K562 (cell line): Measurements from ENCODE around the gene TMEM181. TPM values are rescaled to one million over a fixed set of nuclear protein-coding genes. Genes with fewer than 3 reads are reported as not detected.

ENCODE experiments used
- CBFA2T2 ChIP-seq: fragments of 450-650 bp; conservative IDR thresholded peaks from 2 replicates; pipeline ENCODE4 v1.6.1; 2017; ENCODE audit warnings: mild to moderate bottlenecking
- CUX1 ChIP-seq: fragments of 200-800 bp; sonication (Bioruptor generic); IDR thresholded peaks from 2 replicates; pipeline ENCODE4 v1.6.1; 2016; ENCODE audit warnings: missing genetic modification characterization, missing compliant biosample characterization
- MGA ChIP-seq: fragments of 450-650 bp; IDR thresholded peaks from 2 replicates; pipeline ENCODE4 v1.6.1; 2016; ENCODE audit warnings: mild to moderate bottlenecking, moderate library complexity
- SMAD3 ChIP-seq: fragments of 450-650 bp; formaldehyde crosslinking; conservative IDR thresholded peaks from 2 replicates; pipeline ENCODE4 v1.4.0; 2020; ENCODE audit warnings: mild to moderate bottlenecking
- ZNF212 ChIP-seq: fragments of 450-650 bp; formaldehyde crosslinking; IDR thresholded peaks from 2 replicates; pipeline ENCODE4 v1.4.0; 2020; ENCODE audit warnings: mild to moderate bottlenecking
- ZNF449 ChIP-seq: fragments of 250-450 bp; sonication (Bioruptor Pico); IDR thresholded peaks from 2 replicates; pipeline ENCODE4 v1.8.0; 2022; ENCODE audit warnings: moderate library complexity, mild to moderate bottlenecking, inconsistent platforms
- polyA plus RNA-seq, 8 experiments: library from polyadenylated mRNA; depleted of rRNA in 4 of 8; stranded (reverse) in 5 of 8; unstranded in 3 of 8; fragments of >200 nt; fragmentation: Nextera tagmentation in 2 of 8; fragmentation: Illumina TruSeq in 1 of 8; extraction: Ambion mirVana in 2 of 8; extraction: Trizol in 1 of 8; gene quantifications; 2 replicates each; pipeline versions ENCODE4 v1.2.1 to v1.2.3, GENCODE V29; 2011 to 2014; ENCODE audit warnings: inconsistent platforms in 1 of 8, missing spikeins in 1 of 8
- total RNA-seq, 7 experiments: library from RNA; depleted of rRNA in 6 of 7; stranded (reverse); fragments of >200 nt in 6 of 7; fragmentation: Illumina TruSeq in 2 of 7; extraction: Trizol in 2 of 7; gene quantifications; 2 replicates each; pipeline versions ENCODE4 v1.2.1 to v1.2.3, GENCODE V29; 2011 to 2021; ENCODE audit warnings: low replicate concordance in 1 of 7

Gene TMEM181
- total and polyA plus RNA-seq, 9 of the 15 experiments (the other 6 are each of a cell fraction or from before 2014, with no cell fraction given) = 5.6 to 27.2 (median 19.9) TPM

- TF ChIP-seq MGA (no peak; the same call in 1 of the 2 replicates), CBFA2T2 (peak; percentile 32; the same call in 1 of the 2 replicates), CUX1 (CRISPR knock-in tag) (no peak), ZNF449 (CRISPR knock-in tag) (0 out of 2 replicates have a peak, but pooled peaks have one; percentile 13), SMAD3 (CRISPR knock-in tag) (no peak), ZNF212 (CRISPR knock-in tag) (0 out of 2 replicates have a peak, but pooled peaks have one; percentile 28)
Observed at GRCh38 chr6:158559895-158560835, at the start of gene TMEM181 (continued).
